A549 treated with DMSO at 1 μM for 4 hours (cell line): ENCODE results near the gene ARPC4. TPM values are rescaled to one million over a fixed set of nuclear protein-coding genes. Genes with fewer than 3 reads are reported as not detected.

Experiments
- total RNA-seq: library from RNA; stranded (reverse); fragments of 200-300 nt; extraction: Qiagen RNA extraction; gene quantifications from 5 replicates; pipeline ENCODE4 v1.2.3, GENCODE V29; 2022; ENCODE audit warnings: low read depth

ARPC4 gene
- 148 to 226 TPM (median 154 TPM) in 5 replicates for total RNA-seq

GRCh38 chr3:9792405-9793160, at the start of gene ARPC4, which contains the start of gene TADA3:
TSS of gene ARPC4 (plus strand) at chr3:9793082. CDS start at chr3:9793122, 40 bp downstream.
TSS of gene TADA3 (minus strand) at chr3:9792473. CDS start at chr3:9791466, 1,007 bp downstream.

GRCh38 chr3:9749645-9750555, 43.0 kb upstream of the ARPC4 start, which contains the start of gene OGG1:
TSS of gene OGG1 (plus strand) at chr3:9749952. CDS start at chr3:9750287, 335 bp downstream.

GRCh38 chr3:9769426-9770275, 23.2 kb upstream of the ARPC4 start, which contains the start of gene CAMK1:
TSS of gene CAMK1 (minus strand) at chr3:9769947. CDS start at chr3:9767749, 2,198 bp downstream.

GRCh38 chr3:9809615-9810432, 16.9 kb downstream of the ARPC4 start, which contains the start of gene TTLL3:
TSS of gene TTLL3 (plus strand) at chr3:9810262. CDS start at chr3:9810662, 400 bp downstream.

GRCh38 chr3:9843715-9844438, 51.0 kb downstream of the ARPC4 start, which contains the start of gene RPUSD3:
TSS of gene RPUSD3 (minus strand) at chr3:9844008. CDS start at chr3:9843990, 18 bp downstream.

Other genes with a start within 250 kb of the ARPC4 start
- 0.06 to 0.15 TPM (median 0.08 TPM) in 5 replicates for gene LHFPL4, start 239.3 kb upstream of the ARPC4 start, total RNA-seq
- gene MTMR14, start 143.6 kb upstream of the ARPC4 start, total RNA-seq = 25.3 to 30.0 TPM (median 28.7 TPM) in 5 replicates
- gene CPNE9, start 89.2 kb upstream of the ARPC4 start, total RNA-seq = 0.08 to 0.33 TPM (median 0.15 TPM) in 4 of 5 replicates, not detected in the other
- 17.5 to 20.7 TPM (median 19.1 TPM) in 5 replicates for gene BRPF1, start 61.3 kb upstream of the ARPC4 start, total RNA-seq
- gene OGG1, start 43.1 kb upstream of the ARPC4 start, total RNA-seq = 15.3 to 17.3 TPM (median 16.3 TPM) in 5 replicates
- gene CAMK1, start 23.1 kb upstream of the ARPC4 start, total RNA-seq = 13.0 to 18.9 TPM (median 16.3 TPM) in 5 replicates
- 55.6 to 60.5 TPM (median 58.6 TPM) in 5 replicates for gene TADA3, start 609 bp upstream of the ARPC4 start, total RNA-seq
- 6.3 to 8.5 TPM (median 7.1 TPM) in 5 replicates for gene TTLL3, start 17.2 kb downstream of the ARPC4 start, total RNA-seq
- 32.9 to 46.8 TPM (median 41.2 TPM) in 5 replicates for gene RPUSD3, start 50.9 kb downstream of the ARPC4 start, total RNA-seq
- 1.8 to 2.8 TPM (median 2.1 TPM) in 5 replicates for gene CIDEC, start 87.2 kb downstream of the ARPC4 start, total RNA-seq
- gene JAGN1, start 97.5 kb downstream of the ARPC4 start, total RNA-seq = 52.1 to 69.3 TPM (median 64.3 TPM) in 5 replicates
- 0.76 to 1.1 TPM (median 0.95 TPM) in 5 replicates for gene IL17RE, start 109.8 kb downstream of the ARPC4 start, total RNA-seq
- 13.6 to 15.7 TPM (median 15.2 TPM) in 5 replicates for gene IL17RC, start 124.0 kb downstream of the ARPC4 start, total RNA-seq
- 8.3 to 11.4 TPM (median 11.0 TPM) in 5 replicates for gene CRELD1, start 140.8 kb downstream of the ARPC4 start, total RNA-seq
- 1.0 to 1.5 TPM (median 1.4 TPM) in 5 replicates for gene PRRT3, start 159.3 kb downstream of the ARPC4 start, total RNA-seq
- gene EMC3, start 193.8 kb downstream of the ARPC4 start, total RNA-seq = 120 to 154 TPM (median 128 TPM) in 5 replicates
- 16.2 to 21.1 TPM (median 20.9 TPM) in 5 replicates for gene FANCD2, start 233.4 kb downstream of the ARPC4 start, total RNA-seq